Peyer's patch (tissue), 4 donors: ENCODE results near the gene C10orf67. TPM values are rescaled to one million over a fixed set of nuclear protein-coding genes. Genes with fewer than 3 reads are reported as not detected.

ENCODE experiments used
- DNase-seq, 3 donors: peaks; one replicate each; pipeline ENCODE4 v3.0.0-alpha.2; 2017 to 2019
- H3K27ac ChIP-seq, 4 donors: fragments of 200-600 bp; sonication (generic); one replicate each; pipeline ENCODE4 v1.5.1; 2016 to 2019
- H3K27me3 ChIP-seq, 2 donors: fragments of 200-600 bp; sonication (generic); one replicate each; pipeline ENCODE4 v1.5.1; 2019
- H3K36me3 ChIP-seq, 3 donors: fragments of 200-600 bp; sonication (generic); one replicate each; pipeline ENCODE4 v1.5.1; 2016 to 2019
- H3K4me1 ChIP-seq, 4 donors: fragments of 200-600 bp; sonication (generic); one replicate each; pipeline ENCODE4 v1.5.1; 2016 to 2019
- H3K4me3 ChIP-seq, 4 donors: fragments of 200-600 bp; sonication (generic); 1 replicate in 3 of 4; 2 replicates in 1 of 4; pipeline ENCODE4 v1.5.1; 2016 to 2019; ENCODE audit warnings: mild to moderate bottlenecking in 1 of 4
- H3K9me3 ChIP-seq, 4 donors: fragments of 200-600 bp; sonication (generic); one replicate each; pipeline ENCODE4 v1.5.1; 2016 to 2019; ENCODE audit warnings: mild to moderate bottlenecking in 1 of 4
- POLR2A ChIP-seq, 2 donors: fragments of 450-650 bp; IDR thresholded peaks; one replicate each; pipeline ENCODE4 v1.5.1; 2017; ENCODE audit warnings: antibody characterized with exemption in 2 of 2, mild to moderate bottlenecking in 2 of 2, moderate library complexity in 2 of 2
- total RNA-seq, 4 donors: library from RNA; depleted of rRNA; stranded (reverse); fragments of >200 nt; gene quantifications; one replicate each; pipeline ENCODE4 v1.1.0, GENCODE V29; 2016
- TF ChIP-seq, protein P1 (sequence below), 6 experiments: fragments of 450-650 bp in 4 of 6; fragments of 200-600 bp in 2 of 6; sonication (generic) in 1 of 6; IDR thresholded peaks; one replicate each; pipeline ENCODE4 v1.5.1; 2017 to 2019; ENCODE audit warnings: antibody characterized with exemption in 6 of 6, mild to moderate bottlenecking in 3 of 6, moderate library complexity in 1 of 6

Gene C10orf67
- total RNA-seq, 4 donors from 2014 or later = 1.2 TPM; not detected in 3

DNA sequence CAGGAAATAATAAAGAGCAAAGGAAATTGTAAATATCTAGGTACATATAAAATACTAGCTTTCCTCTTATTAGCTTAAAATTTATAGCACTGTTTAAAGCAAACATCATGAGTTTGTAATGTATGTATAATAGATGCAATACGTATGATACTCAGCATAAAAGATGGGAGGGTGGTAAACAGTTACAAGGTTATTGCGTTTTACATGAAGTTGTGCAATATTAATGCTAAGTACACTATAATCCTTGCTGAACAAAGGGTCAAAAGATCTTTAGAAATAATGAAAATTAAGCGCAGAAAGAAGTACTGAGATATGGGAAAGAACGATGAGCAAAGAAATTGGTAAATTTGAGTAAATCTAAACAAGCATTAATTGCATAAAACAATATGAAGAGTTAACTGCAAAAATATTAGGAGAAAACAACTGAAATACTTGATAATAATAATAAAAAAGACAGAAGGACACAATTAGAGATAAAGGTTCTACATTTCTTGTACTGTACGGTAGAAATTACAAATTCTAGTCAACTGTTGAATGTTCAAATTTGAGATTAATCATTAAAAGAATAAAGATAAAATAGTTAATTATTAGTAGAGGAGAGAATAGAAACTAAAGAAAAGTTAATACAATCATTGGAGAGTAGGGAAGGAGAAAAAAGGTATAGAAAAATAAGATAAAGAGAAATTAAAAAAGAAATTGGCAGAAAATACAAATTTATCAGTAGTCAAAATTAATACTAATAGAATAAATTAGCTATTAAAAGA lies 17.9 kb downstream of the C10orf67 start:
- no peak overlapping the region for H3K4me3 ChIP-seq
- H3K9me3 ChIP-seq = no peaks in the 10 kb centered on the region
- DNase-seq = no peak
- no peak overlapping the region for H3K27ac ChIP-seq
- H3K4me1 ChIP-seq = no peaks in the 10 kb centered on the region
- H3K36me3 ChIP-seq = no peaks in the 10 kb centered on the region
- H3K27me3 ChIP-seq = no peaks in the 10 kb centered on the region
- TF ChIP-seq, protein P1, sequence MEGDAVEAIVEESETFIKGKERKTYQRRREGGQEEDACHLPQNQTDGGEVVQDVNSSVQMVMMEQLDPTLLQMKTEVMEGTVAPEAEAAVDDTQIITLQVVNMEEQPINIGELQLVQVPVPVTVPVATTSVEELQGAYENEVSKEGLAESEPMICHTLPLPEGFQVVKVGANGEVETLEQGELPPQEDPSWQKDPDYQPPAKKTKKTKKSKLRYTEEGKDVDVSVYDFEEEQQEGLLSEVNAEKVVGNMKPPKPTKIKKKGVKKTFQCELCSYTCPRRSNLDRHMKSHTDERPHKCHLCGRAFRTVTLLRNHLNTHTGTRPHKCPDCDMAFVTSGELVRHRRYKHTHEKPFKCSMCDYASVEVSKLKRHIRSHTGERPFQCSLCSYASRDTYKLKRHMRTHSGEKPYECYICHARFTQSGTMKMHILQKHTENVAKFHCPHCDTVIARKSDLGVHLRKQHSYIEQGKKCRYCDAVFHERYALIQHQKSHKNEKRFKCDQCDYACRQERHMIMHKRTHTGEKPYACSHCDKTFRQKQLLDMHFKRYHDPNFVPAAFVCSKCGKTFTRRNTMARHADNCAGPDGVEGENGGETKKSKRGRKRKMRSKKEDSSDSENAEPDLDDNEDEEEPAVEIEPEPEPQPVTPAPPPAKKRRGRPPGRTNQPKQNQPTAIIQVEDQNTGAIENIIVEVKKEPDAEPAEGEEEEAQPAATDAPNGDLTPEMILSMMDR (IDR thresholded peaks at IDR 0.05) = no peak
- no peak for TF ChIP-seq POLR2A (IDR thresholded peaks at IDR 0.05)

DNA sequence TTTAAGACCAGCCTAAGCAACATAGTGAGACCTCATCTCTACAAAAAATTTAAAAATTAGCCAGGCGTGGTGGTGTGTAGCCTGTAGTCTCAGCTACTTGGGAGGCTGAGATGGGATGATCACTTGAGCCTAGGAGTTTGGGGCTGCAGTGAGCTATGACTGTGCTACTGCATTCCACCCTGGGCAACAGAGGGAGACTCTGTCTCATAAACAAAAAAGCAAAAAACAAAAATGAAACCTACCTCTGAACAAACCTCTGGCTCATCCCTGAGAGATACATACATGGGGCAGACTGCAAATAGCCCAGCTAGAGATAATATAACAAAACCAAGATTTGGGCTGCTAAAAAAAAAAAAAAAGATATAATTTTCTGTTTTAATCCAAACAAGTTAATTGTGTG lies 19.5 kb downstream of the C10orf67 start:
- Histone ChIP-seq H3K36me3 (no peaks in the 10 kb centered on the region), H3K4me1 (no peaks in the 10 kb centered on the region), H3K27ac (no peak overlapping the region), H3K27me3 (no peaks in the 10 kb centered on the region), H3K9me3 (no peaks in the 10 kb centered on the region), H3K4me3 (no peak overlapping the region)
- TF ChIP-seq, protein P1 (IDR thresholded peaks at IDR 0.05) = no peak
- no peak for TF ChIP-seq POLR2A (IDR thresholded peaks at IDR 0.05)
- no peak for DNase-seq

DNA sequence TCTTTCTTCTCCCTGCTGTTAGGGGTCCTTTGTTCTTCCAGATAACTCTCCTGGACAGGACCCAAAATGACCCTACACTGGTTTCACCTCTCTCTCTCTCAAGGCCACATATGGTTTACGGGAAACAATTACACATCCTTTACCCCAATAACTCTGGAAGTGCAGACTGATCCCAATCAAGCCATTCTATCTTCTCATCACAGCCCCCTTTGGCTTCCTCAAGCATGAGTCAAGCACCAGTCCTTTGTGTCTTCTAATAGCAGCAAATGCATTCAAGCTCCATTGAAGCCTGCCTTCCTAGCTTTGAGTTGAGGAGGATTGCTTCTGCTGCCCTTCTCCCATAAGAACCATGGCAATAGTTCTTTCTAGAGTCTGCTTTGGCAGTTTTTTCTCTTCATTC lies 20.2 kb downstream of the C10orf67 start:
- Histone ChIP-seq H3K27me3 (no peaks in the 10 kb centered on the region), H3K4me1 (no peaks in the 10 kb centered on the region), H3K27ac (no peak overlapping the region), H3K4me3 (no peak overlapping the region), H3K9me3 (no peaks in the 10 kb centered on the region), H3K36me3 (no peaks in the 10 kb centered on the region)
- TF ChIP-seq, protein P1 (IDR thresholded peaks at IDR 0.05) = no peak
- TF ChIP-seq POLR2A (IDR thresholded peaks at IDR 0.05) = no peak
- no peak for DNase-seq

DNA sequence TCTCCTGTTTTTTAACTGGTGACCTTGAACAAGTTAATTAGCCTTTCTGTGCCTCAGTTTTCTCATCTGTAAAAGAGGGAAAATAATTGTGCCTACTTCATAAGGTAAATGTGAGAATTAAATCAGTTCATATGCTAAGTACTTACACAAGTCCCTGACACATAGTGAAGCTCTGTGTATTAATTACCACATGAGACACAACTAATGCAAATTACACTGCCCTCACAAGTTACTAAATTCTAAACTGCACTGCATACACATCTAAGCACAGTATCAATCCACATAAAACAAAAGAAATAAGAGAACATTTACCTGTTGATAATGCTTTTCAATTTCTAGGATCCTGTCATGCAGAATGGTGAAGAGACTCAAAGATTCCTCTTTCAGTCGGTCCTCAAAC lies 22.5 kb downstream of the C10orf67 start:
- TF ChIP-seq POLR2A (IDR thresholded peaks at IDR 0.05) = no peak
- TF ChIP-seq, protein P1 (IDR thresholded peaks at IDR 0.05) = no peak
- H3K9me3 ChIP-seq = no peaks in the 10 kb centered on the region
- H3K27ac ChIP-seq = no peak overlapping the region
- DNase-seq = no peak
- H3K4me3 ChIP-seq = no peak overlapping the region
- no peaks in the 10 kb centered on the region for H3K27me3 ChIP-seq
- H3K4me1 ChIP-seq = no peaks in the 10 kb centered on the region
- no peaks in the 10 kb centered on the region for H3K36me3 ChIP-seq

DNA sequence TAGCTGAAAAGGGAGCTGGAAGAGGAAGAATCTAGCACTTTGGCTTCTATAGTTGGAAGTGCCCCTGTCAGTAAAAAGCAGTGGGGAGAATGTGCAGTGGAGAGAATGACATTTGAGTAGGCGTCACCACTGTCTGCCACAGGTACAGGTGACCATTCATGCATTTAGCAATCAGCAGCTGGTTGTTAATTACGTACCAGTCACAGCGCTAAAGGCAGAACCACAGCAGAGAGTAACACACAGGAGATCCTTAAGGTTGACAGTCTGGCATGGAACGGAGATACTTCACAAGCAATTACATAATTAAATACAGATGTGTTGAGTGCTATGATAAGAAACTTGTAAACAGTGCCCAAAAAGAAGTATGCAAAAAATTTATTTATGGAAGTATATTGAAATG lies 24.8 kb downstream of the C10orf67 start:
- Histone ChIP-seq H3K27ac (no peak overlapping the region), H3K27me3 (no peaks in the 10 kb centered on the region), H3K9me3 (no peaks in the 10 kb centered on the region), H3K4me3 (no peak overlapping the region), H3K36me3 (no peaks in the 10 kb centered on the region), H3K4me1 (no peaks in the 10 kb centered on the region)
- DNase-seq = no peak
- TF ChIP-seq, protein P1 (IDR thresholded peaks at IDR 0.05) = no peak
- no peak for TF ChIP-seq POLR2A (IDR thresholded peaks at IDR 0.05)
